ENCODE results near the gene CNOT4.
"Not testable (repeated sequence)": the region's sequence is repeated elsewhere in the genome, so short reads cannot be mapped to it uniquely, and the experiment has no call there.

The CNOT4 gene

DNA sequence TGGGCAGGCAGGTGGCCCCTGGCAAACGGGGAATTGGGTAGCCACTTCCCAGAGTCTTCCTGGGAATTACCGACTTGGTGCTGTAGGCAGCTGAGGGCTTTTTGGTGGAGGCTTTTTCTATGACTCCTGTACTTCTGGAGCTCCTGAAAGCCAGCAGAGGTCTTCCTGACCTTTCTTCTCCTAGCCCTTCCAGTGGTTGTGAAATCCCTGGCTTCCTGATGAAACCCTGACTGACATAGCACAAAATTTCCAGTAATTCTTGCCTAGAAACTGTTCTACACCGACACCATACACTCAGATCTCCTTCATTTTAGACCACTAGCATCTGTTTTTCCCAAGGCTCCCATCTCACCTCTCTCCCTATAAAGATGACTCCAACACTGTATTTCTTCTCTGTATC, 156.1 kb downstream of the CNOT4 start:
- DNase-seq = no peak

DNA sequence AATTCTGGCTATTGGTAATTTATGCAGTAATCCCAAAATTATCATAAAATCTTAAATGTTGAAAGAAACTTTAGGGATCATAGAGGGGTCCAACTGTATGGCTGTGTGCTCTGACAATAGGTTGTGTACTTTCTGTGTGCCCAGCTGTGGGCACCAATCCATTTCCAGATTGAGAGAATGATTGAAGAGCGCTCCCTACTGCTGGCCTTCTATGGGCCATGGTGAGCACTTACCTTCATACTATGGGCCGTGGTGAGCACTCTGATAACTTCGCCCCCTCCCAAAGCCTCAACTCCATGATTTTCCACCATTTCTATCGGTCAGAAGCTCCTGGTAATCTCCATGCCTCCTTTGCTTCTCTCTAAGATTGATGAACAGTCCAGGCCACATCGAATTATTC, 157.6 kb downstream of the CNOT4 start:
- no peak for DNase-seq

- not testable (repeated sequence) for DNase-seq
These were observed 158.8 kb downstream of the CNOT4 start for GRCh38 chr7:135351070-135351469.

- DNase-seq = no peak
These were observed 160.2 kb downstream of the CNOT4 start for GRCh38 chr7:135349746-135350145.

DNA sequence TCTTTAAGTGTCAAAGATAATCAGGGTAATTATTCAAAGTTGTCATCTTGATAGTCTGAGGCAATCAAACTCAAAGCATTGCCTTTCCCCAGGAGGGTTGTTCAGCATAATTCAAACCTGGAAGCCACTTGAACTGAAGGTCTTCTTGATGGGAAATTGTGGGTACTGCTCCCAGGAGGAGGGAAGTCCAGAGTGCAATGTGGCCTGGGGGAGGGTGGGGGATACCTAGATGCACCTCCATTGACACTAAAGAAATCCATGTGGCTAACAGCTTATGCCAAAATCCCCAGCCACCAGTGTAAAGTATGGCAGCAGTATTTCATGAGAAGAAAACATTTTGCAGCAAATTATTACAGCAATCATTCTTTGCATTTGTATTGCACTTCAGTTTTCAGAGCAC, 161.4 kb downstream of the CNOT4 start:
- no peak for DNase-seq

- no peak for DNase-seq
These were observed 166.5 kb downstream of the CNOT4 start for GRCh38 chr7:135343361-135343760.

DNA sequence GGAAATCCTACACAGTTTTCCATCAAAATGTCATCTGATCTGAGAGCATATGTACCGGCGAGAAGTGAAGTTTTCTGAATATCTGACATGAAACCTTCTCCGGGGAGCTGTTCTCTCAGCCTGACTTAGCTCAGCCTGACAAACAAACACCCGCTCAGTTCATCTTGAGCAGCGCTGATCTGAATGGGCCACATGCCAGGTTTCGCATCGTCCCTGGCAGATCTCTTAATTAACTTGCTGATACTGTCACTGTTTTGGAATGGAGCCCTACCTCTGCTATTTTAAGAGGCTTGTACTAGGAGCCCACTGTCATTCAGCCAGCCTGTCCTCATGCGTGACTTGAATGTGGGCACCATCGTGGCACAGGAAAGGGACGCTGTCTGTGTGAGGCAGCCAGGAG, 167.0 kb downstream of the CNOT4 start:
- DNase-seq = no peak

DNA sequence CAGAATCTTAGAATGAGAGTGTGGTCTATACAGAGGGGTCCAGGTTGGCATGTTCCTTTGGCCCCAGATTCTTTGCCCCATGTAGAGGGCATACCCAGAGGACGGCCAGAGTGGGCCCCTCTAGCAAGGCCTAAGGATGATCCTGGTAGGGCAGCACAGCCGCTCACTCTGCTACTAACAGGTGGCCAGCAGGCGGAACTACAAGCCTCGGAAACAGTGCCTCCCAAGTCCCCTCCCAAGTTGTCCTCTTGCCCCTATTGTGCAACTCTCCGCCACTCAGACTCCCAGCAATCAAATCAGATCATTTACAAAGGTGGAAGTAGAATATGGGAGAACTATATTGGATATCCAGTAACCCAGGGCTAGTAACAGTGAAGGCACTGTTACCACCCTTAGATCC, 168.9 kb downstream of the CNOT4 start:
- no peak for DNase-seq

GRCh38 chr7:135337977-135338550, 171.8 kb downstream of the CNOT4 start:
- no peak for DNase-seq

- DNase-seq = no peak
These were observed 172.4 kb downstream of the CNOT4 start for GRCh38 chr7:135337506-135337905.

- DNase-seq = no peak
These were observed 174.2 kb downstream of the CNOT4 start for GRCh38 chr7:135335628-135336139.

DNA sequence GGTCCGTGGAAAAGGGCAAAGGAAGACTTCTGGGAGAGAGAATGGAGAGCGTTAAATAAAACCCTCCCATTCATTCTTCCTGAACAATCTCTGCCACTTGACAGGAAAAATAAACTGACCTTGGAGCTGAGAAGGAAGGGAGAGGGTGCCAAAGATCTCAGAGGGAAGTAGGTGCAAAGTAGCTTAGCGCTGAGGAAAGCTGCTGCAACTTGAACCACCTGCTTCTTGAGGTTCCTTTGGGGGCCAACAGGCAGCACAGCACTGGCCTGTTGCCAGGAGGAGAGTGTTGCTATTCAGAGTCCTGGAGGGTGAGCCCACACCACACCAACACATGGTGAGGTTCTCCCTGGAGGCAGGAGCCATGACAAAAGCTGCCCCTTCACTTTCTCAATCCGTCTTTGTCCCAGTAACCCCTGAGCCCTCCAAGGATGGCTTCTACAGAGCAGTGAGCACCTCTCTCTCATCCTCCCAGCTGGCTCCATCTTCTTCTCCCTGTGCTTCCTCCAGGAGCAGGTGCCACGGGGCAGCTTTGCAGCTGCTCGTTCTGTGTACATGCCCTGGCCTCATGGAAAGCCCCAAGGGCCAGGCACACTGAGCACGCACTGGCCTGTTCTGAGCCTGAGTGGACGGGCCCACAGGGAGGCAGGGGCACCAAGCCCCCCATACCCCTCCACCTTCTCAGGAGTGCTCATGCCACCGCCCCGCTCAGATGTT, 174.9 kb downstream of the CNOT4 start:
- no peak for DNase-seq

- no peak for DNase-seq
These were observed 176.0 kb downstream of the CNOT4 start for GRCh38 chr7:135333946-135334345.

DNA sequence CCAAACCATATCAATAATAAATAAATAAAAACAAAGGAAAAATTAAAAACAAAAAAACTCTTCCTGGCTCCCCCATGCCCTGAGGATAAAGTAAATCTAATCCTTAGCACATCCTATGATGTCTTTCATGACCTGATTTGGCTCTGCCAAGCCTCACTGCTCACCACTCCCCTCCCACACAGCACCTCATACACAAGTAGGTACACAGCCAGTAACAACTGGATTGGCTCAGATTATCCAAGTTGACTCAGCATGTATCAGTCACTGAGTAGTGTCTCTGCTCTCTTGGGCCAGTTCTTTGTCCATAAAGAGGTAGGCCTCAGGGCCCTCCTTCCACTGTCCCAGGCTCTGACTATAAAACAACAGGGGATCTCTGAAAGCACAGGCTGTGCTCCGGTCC, 176.7 kb downstream of the CNOT4 start:
- no peak for DNase-seq

GRCh38 chr7:135330088-135330487, 179.8 kb downstream of the CNOT4 start:
- DNase-seq = no peak

- no peak for DNase-seq
These were observed 181.4 kb downstream of the CNOT4 start for GRCh38 chr7:135328526-135328925.

- no peak for DNase-seq
These were observed 181.8 kb downstream of the CNOT4 start for GRCh38 chr7:135328053-135328452.

DNA sequence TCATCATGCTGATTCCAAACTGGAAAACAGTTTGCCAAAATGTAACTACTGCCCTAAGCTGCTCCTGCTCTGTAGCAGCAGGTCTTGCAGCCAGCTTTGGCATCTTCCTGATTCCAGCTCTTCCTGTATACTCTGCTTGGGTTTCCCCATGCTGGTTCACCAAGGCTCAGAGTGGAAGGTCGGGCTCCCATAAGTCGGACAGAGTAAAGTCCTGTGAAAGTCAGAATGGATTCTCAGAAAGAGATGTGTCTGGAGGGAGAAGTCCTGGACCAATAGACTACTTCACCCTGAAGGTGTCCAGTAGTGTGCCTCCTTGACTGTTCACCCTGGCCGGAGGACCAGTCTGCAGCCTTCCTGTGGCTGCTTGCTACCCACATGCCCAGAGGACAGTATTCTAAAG, 182.4 kb downstream of the CNOT4 start:
- no peak for DNase-seq

DNA sequence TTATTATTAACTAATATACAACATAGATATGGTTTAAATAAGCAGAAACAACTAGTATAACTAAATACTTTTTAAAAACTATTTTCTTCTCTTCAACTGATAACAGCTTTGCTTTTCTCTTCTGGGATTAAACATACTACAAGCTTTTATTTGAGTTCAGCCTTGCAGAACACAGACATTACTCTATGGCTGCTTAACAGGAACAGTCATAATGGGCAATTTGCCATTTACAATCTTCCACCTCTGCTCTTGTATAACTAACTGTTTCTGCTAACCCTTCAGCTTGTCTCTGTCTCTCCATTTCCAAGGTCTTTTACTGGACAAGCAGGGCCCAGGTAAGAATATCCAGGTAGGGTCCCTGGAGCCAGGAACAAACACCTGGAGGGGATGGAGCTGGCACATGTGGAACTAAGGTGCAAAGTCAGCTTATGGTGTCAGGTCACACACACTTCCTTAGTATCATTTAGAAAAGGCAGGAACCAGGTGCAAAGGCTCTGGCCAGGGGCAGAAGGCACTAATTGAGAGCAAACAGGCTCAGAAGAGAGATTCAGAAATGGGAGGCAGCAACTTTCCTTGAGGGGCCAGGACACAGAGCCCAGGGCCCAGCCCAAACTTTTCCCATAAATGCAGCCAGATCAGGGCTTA, 183.1 kb downstream of the CNOT4 start:
- DNase-seq = no peak

GRCh38 chr7:135322571-135323340, 187.1 kb downstream of the CNOT4 start:
- DNase-seq = no peak

- no peak for DNase-seq
These were observed 188.3 kb downstream of the CNOT4 start for GRCh38 chr7:135321556-135321955.

GRCh38 chr7:135320953-135321352, 188.9 kb downstream of the CNOT4 start:
- DNase-seq = not testable (repeated sequence)

GRCh38 chr7:135320268-135320667, 189.6 kb downstream of the CNOT4 start:
- no peak for DNase-seq
